Ectodermal cell (in vitro differentiated cells): ENCODE data around the gene RAB3B.

Experiments used
- H3K27ac ChIP-seq: 2 replicates; pipeline ENCODE4 v1.7.0; 2013; ENCODE audit warnings: mild to moderate bottlenecking, low read depth, low read length; ENCODE audit not compliant: insufficient read depth, poor library complexity, severe bottlenecking
- H3K27me3 ChIP-seq: 2 replicates; pipeline ENCODE4 v1.7.0; 2013; ENCODE audit warnings: mild to moderate bottlenecking, low read length; ENCODE audit not compliant: insufficient read depth, control insufficient read depth, poor library complexity, severe bottlenecking
- H3K36me3 ChIP-seq: one replicate; pipeline ENCODE4 v1.7.0; 2013; ENCODE audit warnings: low read length; ENCODE audit not compliant: control insufficient read depth, insufficient read depth
- H3K4me1 ChIP-seq: one replicate; pipeline ENCODE4 v1.7.0; 2013; ENCODE audit warnings: low read length; ENCODE audit not compliant: control insufficient read depth, insufficient read depth
- H3K4me3 ChIP-seq: 2 replicates; pipeline ENCODE4 v1.7.0; 2013; ENCODE audit warnings: low read depth, low read length, control low read depth; ENCODE audit not compliant: insufficient read depth
- H3K9me3 ChIP-seq: 2 replicates; pipeline ENCODE4 v1.7.0; 2013; ENCODE audit warnings: mild to moderate bottlenecking, low read length, moderate library complexity; ENCODE audit not compliant: control insufficient read depth
- WGBS, 2 experiments: methylation state at CpG; one replicate each; pipeline ENCODE4 v1.1.7; 2013; ENCODE audit warnings: missing lambda C conversion rate in 2 of 2; 5-methylcytosine and 5-hydroxymethylcytosine counted together

RAB3B gene

GRCh38 chr1:51922040-51922439 lies 68.5 kb downstream of the RAB3B start:
- no peak overlapping the region for H3K4me3 ChIP-seq
- no peaks in the 10 kb centered on the region for H3K36me3 ChIP-seq
- H3K27ac ChIP-seq: no peak overlapping the region
- H3K9me3 ChIP-seq: no peaks in the 10 kb centered on the region
- no peaks in the 10 kb centered on the region for H3K27me3 ChIP-seq
- peaks cover 29% of the 10 kb centered on the region for H3K4me1 ChIP-seq
- 89 to 92% methylated on average over 3 of the region's 3 CpGs for whole genome bisulfite sequencing, 2 experiments

GRCh38 chr1:51920130-51920529 lies 70.4 kb downstream of the RAB3B start:
- Histone ChIP-seq H3K4me1 (peaks cover 29% of the 10 kb centered on the region), H3K9me3 (no peaks in the 10 kb centered on the region), H3K27me3 (no peaks in the 10 kb centered on the region), H3K4me3 (no peak overlapping the region), H3K36me3 (no peaks in the 10 kb centered on the region), H3K27ac (peak overlapping the region; percentile 86)
- 93 to 95% methylated on average over 4 to 5 of the region's 5 CpGs for WGBS, 2 experiments

GRCh38 chr1:51919684-51920083 lies 70.8 kb downstream of the RAB3B start:
- no peak overlapping the region for H3K4me3 ChIP-seq
- WGBS, 2 experiments: 85 to 88% methylated on average over 10 of the region's 10 CpGs
- H3K9me3 ChIP-seq: no peaks in the 10 kb centered on the region
- peak overlapping the region; percentile 86 for H3K27ac ChIP-seq
- no peaks in the 10 kb centered on the region for H3K36me3 ChIP-seq
- H3K4me1 ChIP-seq: peaks cover 29% of the 10 kb centered on the region
- no peaks in the 10 kb centered on the region for H3K27me3 ChIP-seq

- no peak overlapping the region for H3K4me3 ChIP-seq
- no peaks in the 10 kb centered on the region for H3K9me3 ChIP-seq
- H3K36me3 ChIP-seq: no peaks in the 10 kb centered on the region
- H3K27ac ChIP-seq: no peak overlapping the region
- peaks cover 25% of the 10 kb centered on the region for H3K4me1 ChIP-seq
- no peaks in the 10 kb centered on the region for H3K27me3 ChIP-seq
- 93 to 94% methylated on average over 5 of the region's 5 CpGs for WGBS, 2 experiments
These were observed 73.7 kb downstream of the RAB3B start for GRCh38 chr1:51916587-51917405.

GRCh38 chr1:51915951-51916350 lies 74.5 kb downstream of the RAB3B start:
- H3K9me3 ChIP-seq: no peaks in the 10 kb centered on the region
- H3K4me3 ChIP-seq: no peak overlapping the region
- WGBS, 2 experiments: 97% methylated on average over 3 of the region's 3 CpGs
- H3K27me3 ChIP-seq: no peaks in the 10 kb centered on the region
- H3K27ac ChIP-seq: no peak overlapping the region
- peaks cover 16% of the 10 kb centered on the region for H3K4me1 ChIP-seq
- no peaks in the 10 kb centered on the region for H3K36me3 ChIP-seq

GRCh38 chr1:51912881-51913280 lies 77.6 kb downstream of the RAB3B start:
- Histone ChIP-seq H3K4me1 (peaks cover 6% of the 10 kb centered on the region), H3K9me3 (no peaks in the 10 kb centered on the region), H3K36me3 (no peaks in the 10 kb centered on the region), H3K4me3 (no peak overlapping the region), H3K27ac (no peak overlapping the region), H3K27me3 (no peaks in the 10 kb centered on the region)
- WGBS, 2 experiments: 95 to 96% methylated on average over 7 of the region's 7 CpGs

GRCh38 chr1:51910221-51911000 lies 80.1 kb downstream of the RAB3B start:
- no peaks in the 10 kb centered on the region for H3K27me3 ChIP-seq
- no peak overlapping the region for H3K27ac ChIP-seq
- WGBS, 2 experiments: 88 to 90% methylated on average over 4 of the region's 4 CpGs
- no peak overlapping the region for H3K4me3 ChIP-seq
- H3K9me3 ChIP-seq: no peaks in the 10 kb centered on the region
- H3K4me1 ChIP-seq: peaks cover 6% of the 10 kb centered on the region
- no peaks in the 10 kb centered on the region for H3K36me3 ChIP-seq

- Histone ChIP-seq H3K4me1 (peaks cover 6% of the 10 kb centered on the region), H3K27me3 (no peaks in the 10 kb centered on the region), H3K27ac (no peak overlapping the region), H3K9me3 (no peaks in the 10 kb centered on the region), H3K36me3 (no peaks in the 10 kb centered on the region), H3K4me3 (no peak overlapping the region)
- WGBS, 2 experiments: 88 to 100% methylated on average over 1 to 2 of the region's 2 CpGs
These were observed 82.0 kb downstream of the RAB3B start for GRCh38 chr1:51908499-51908898.

GRCh38 chr1:51907079-51907702 lies 83.3 kb downstream of the RAB3B start:
- no peaks in the 10 kb centered on the region for H3K36me3 ChIP-seq
- 82 to 88% methylated on average over 4 of the region's 4 CpGs for WGBS, 2 experiments
- H3K9me3 ChIP-seq: no peaks in the 10 kb centered on the region
- no peaks in the 10 kb centered on the region for H3K27me3 ChIP-seq
- H3K4me1 ChIP-seq: peaks cover 6% of the 10 kb centered on the region
- H3K4me3 ChIP-seq: no peak overlapping the region
- H3K27ac ChIP-seq: no peak overlapping the region
